Neural cell (in vitro differentiated cells): Measurements from ENCODE around the gene AKT1. TPM values are rescaled to one million over a fixed set of nuclear protein-coding genes. Genes with fewer than 3 reads are reported as not detected.

Experiments
- H2AFZ ChIP-seq: fragments of 200-600, 300-800 bp; sonication (generic), shearing (Covaris generic); 2 replicates; pipeline ENCODE4 v1.6.0; 2014; ENCODE audit warnings: low read depth, mild to moderate bottlenecking, antibody characterized with exemption, low read length, moderate library complexity
- H3F3A ChIP-seq: fragments of 200-600 bp; shearing (Covaris generic); 2 replicates; pipeline ENCODE4 v1.6.1; 2016; ENCODE audit warnings: mild to moderate bottlenecking, moderate library complexity, mixed read lengths, antibody characterized with exemption, low read length; ENCODE audit not compliant: insufficient read depth, poor library complexity, severe bottlenecking
- H3K27ac ChIP-seq: fragments of 200-600, 300-800 bp; sonication (generic), shearing (Covaris generic); 2 replicates; pipeline ENCODE4 v1.5.1; 2014; ENCODE audit warnings: mild to moderate bottlenecking, low read length, moderate library complexity
- H3K27me3 ChIP-seq: fragments of 300-800, 200-600 bp; sonication (generic), shearing (Covaris generic); 2 replicates; pipeline ENCODE4 v1.6.0; 2014; ENCODE audit warnings: mild to moderate bottlenecking, low read depth, low read length, moderate library complexity; ENCODE audit not compliant: insufficient read depth
- H3K36me3 ChIP-seq: fragments of 300-800, 200-600 bp; sonication (generic), shearing (Covaris generic); 2 replicates; pipeline ENCODE4 v1.5.1; 2014; ENCODE audit warnings: mild to moderate bottlenecking, antibody characterized with exemption, low read length, moderate library complexity; ENCODE audit not compliant: insufficient read depth
- H3K4me2 ChIP-seq: fragments of 300-800, 200-600 bp; sonication (generic), shearing (Covaris generic); 2 replicates; pipeline ENCODE4 v1.6.0; 2014; ENCODE audit warnings: mild to moderate bottlenecking, low read length
- H3K4me3 ChIP-seq: fragments of 300-800, 200-600 bp; sonication (generic), shearing (Covaris generic); 2 replicates; pipeline ENCODE4 v1.5.1; 2014; ENCODE audit warnings: mild to moderate bottlenecking, low read length, moderate library complexity
- H3K79me2 ChIP-seq: fragments of 200-600 bp; shearing (Covaris generic); replicated peaks from 2 replicates; pipeline ENCODE4 v1.6.0; 2014; ENCODE audit warnings: mild to moderate bottlenecking, low read length, moderate library complexity; ENCODE audit not compliant: insufficient read depth
- H3K9ac ChIP-seq: fragments of 300-800, 200-600 bp; sonication (generic), shearing (Covaris generic); 2 replicates; pipeline ENCODE4 v1.6.1; 2016; ENCODE audit warnings: mild to moderate bottlenecking, low read length, mixed read lengths
- H3K9me2 ChIP-seq: fragments of 200-600 bp; shearing (Covaris generic); 2 replicates; pipeline ENCODE4 v1.6.1; 2016; ENCODE audit warnings: mild to moderate bottlenecking, low read length, mixed read lengths; ENCODE audit not compliant: insufficient read depth
- H3K9me3 ChIP-seq: fragments of 200-600, 300-800 bp; sonication (generic), shearing (Covaris generic); 2 replicates; pipeline ENCODE4 v1.6.1; 2016; ENCODE audit warnings: mild to moderate bottlenecking, mixed run types, low read length, moderate library complexity, mixed read lengths
- H4K20me1 ChIP-seq: fragments of 200-600 bp; shearing (Covaris generic); 2 replicates; pipeline ENCODE4 v1.6.1; 2016; ENCODE audit warnings: mild to moderate bottlenecking, mixed run types; ENCODE audit not compliant: insufficient read depth
- EP300 ChIP-seq: fragments of 450-650 bp; conservative IDR thresholded peaks from 2 replicates; pipeline ENCODE4 v1.6.1; 2014; ENCODE audit warnings: antibody characterized with exemption, mild to moderate bottlenecking, moderate library complexity; ENCODE audit not compliant: poor library complexity, severe bottlenecking
- EZH2 ChIP-seq: fragments of 200-600, 300-800 bp; shearing (Covaris generic), sonication (generic); IDR thresholded peaks from 2 replicates; pipeline ENCODE4 v1.6.1; 2014; ENCODE audit warnings: antibody characterized with exemption, low read length, borderline replicate concordance, mild to moderate bottlenecking; ENCODE audit not compliant: insufficient read depth, poor library complexity, severe bottlenecking
- MXI1 ChIP-seq: fragments of 450-650 bp; conservative IDR thresholded peaks from 2 replicates; pipeline ENCODE4 v1.6.1; 2014; ENCODE audit warnings: antibody characterized with exemption, mild to moderate bottlenecking; ENCODE audit not compliant: poor library complexity, severe bottlenecking
- POLR2AphosphoS5 ChIP-seq: IDR thresholded peaks from 2 replicates; pipeline ENCODE4 v1.6.1; 2012
- RAD21 ChIP-seq: fragments of 450-650 bp; conservative IDR thresholded peaks from 2 replicates; pipeline ENCODE4 v1.6.1; 2014; ENCODE audit warnings: antibody characterized with exemption, mild to moderate bottlenecking, moderate library complexity
- REST ChIP-seq: IDR thresholded peaks from 2 replicates; pipeline ENCODE4 v1.6.1; 2012; ENCODE audit warnings: borderline replicate concordance
- SMC3 ChIP-seq: fragments of 450-650 bp; conservative IDR thresholded peaks from 2 replicates; pipeline ENCODE4 v1.6.1; 2014; ENCODE audit warnings: antibody characterized with exemption, mild to moderate bottlenecking, moderate library complexity; ENCODE audit not compliant: poor library complexity
- TAF1 ChIP-seq: IDR thresholded peaks from 2 replicates; pipeline ENCODE4 v1.6.1; 2012; ENCODE audit warnings: low read depth
- polyA plus RNA-seq: library from polyadenylated mRNA; depleted of rRNA; stranded (reverse); fragments of >200 nt; gene quantifications from 2 replicates; pipeline ENCODE4 v1.2.3, GENCODE V29; 2014
- TF ChIP-seq, protein P1 (sequence below): fragments of 450-650 bp; IDR thresholded peaks from 2 replicates; pipeline ENCODE4 v1.5.1; 2014; ENCODE audit warnings: antibody characterized with exemption, mild to moderate bottlenecking, moderate library complexity; ENCODE audit not compliant: poor library complexity, severe bottlenecking

The AKT1 gene
- polyA plus RNA-seq, 1 donor from 2014 or later: 159 TPM

DNA sequence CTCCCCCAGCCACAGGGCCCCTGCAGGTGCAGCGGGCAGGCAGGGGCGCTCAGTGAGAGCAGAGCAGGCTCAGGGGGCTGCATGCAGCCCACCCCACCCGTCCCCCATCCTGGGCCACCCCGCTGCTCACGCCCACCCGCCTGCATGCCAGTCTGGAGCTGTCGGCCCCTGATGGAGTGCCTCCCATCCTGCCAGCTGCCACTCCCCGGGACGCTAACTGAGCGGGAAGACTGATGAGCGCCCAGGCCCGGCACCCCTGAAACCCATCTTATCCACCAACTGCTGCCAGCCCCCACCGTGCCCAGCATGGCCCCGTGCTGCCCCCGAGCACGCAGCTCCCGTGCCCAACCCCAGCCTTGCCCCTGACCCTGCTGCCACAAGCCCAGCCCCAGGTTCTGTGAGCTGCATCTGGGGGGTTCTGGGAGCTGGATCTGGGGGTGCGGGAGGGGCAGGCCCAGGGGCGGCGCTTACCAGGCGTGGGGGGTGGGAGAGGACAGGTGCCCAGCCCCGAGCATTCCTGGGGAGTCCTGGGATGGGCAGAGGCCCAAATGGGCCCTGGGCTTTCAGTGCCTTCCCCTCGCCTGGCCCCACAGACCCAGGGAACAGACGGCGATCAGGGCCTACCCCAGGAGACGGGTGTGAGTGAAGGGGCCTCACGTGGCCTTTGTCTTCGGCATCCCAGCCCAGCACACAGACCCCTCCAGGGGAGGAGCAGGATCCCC is 13.3 kb downstream of the AKT1 start:
- no peaks in the 10 kb centered on the region for H3K9me3 ChIP-seq
- no peak overlapping the region for H3K9ac ChIP-seq
- no peak overlapping the region for H3K4me2 ChIP-seq
- H3K27ac ChIP-seq: no peak overlapping the region
- no peaks in the 10 kb centered on the region for H3K79me2 ChIP-seq
- H4K20me1 ChIP-seq: no peaks in the 10 kb centered on the region
- H3K9me2 ChIP-seq: no peaks in the 10 kb centered on the region
- no peaks in the 10 kb centered on the region for H3F3A ChIP-seq
- H3K4me3 ChIP-seq: no peak overlapping the region
- H3K27me3 ChIP-seq: no peaks in the 10 kb centered on the region
- no peak overlapping the region for H2AFZ ChIP-seq
- no peaks in the 10 kb centered on the region for H3K36me3 ChIP-seq
- no peak for TF ChIP-seq RAD21
- TF ChIP-seq EP300: no peak
- TF ChIP-seq REST: no peak
- no peak for TF ChIP-seq EZH2
- TF ChIP-seq, protein P1, sequence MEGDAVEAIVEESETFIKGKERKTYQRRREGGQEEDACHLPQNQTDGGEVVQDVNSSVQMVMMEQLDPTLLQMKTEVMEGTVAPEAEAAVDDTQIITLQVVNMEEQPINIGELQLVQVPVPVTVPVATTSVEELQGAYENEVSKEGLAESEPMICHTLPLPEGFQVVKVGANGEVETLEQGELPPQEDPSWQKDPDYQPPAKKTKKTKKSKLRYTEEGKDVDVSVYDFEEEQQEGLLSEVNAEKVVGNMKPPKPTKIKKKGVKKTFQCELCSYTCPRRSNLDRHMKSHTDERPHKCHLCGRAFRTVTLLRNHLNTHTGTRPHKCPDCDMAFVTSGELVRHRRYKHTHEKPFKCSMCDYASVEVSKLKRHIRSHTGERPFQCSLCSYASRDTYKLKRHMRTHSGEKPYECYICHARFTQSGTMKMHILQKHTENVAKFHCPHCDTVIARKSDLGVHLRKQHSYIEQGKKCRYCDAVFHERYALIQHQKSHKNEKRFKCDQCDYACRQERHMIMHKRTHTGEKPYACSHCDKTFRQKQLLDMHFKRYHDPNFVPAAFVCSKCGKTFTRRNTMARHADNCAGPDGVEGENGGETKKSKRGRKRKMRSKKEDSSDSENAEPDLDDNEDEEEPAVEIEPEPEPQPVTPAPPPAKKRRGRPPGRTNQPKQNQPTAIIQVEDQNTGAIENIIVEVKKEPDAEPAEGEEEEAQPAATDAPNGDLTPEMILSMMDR: no peak

DNA sequence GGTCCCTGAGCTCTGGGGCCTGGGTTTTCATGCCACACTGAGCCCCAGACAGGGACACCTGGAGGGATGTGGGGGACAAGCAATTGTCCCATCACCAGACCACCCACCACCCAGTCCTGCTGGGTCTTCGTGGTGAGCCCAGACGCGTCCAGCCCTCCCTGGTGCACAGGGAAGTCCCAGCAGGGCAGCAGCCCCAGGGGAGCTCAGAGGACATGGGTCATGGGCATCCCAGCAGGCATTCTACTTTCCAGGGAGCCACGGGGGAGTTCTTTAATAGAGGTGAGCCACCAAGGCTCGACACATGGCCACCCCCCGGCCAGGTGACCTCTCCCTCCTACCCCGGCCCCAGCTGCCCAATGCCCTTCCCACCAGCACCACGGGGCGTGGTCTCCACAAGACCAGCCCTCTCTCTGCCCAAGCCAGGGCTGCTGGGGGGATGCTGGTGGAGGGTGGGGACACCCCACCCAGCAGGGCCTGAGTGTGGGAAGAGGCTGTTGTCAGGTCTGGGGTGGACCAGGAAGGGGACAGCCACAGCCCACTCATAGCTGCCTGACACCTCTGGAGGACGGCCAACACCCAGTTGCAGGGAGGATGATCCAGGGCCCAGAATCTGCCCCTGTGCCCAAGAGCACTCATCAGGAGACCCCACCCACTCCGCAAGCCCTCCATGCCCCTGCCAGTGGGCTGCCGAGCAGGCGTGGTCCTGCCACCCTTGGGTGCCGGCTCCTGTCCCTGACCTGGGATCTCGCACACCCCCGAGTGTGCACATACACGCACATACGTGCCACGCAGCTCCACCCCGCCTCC is 14.1 kb downstream of the AKT1 start:
- H3K4me2 ChIP-seq: no peak overlapping the region
- no peak overlapping the region for H3K4me3 ChIP-seq
- H3K36me3 ChIP-seq: no peaks in the 10 kb centered on the region
- H2AFZ ChIP-seq: no peak overlapping the region
- H3K9me3 ChIP-seq: no peaks in the 10 kb centered on the region
- no peaks in the 10 kb centered on the region for H3K27me3 ChIP-seq
- no peak overlapping the region for H3K9ac ChIP-seq
- TF ChIP-seq EZH2: no peak
- no peak for TF ChIP-seq TAF1
- no peak for TF ChIP-seq MXI1
- TF ChIP-seq POLR2AphosphoS5: no peak
- no peak for TF ChIP-seq EP300
- no peak for TF ChIP-seq REST
- TF ChIP-seq RAD21: no peak
- no peak for TF ChIP-seq SMC3
- TF ChIP-seq, protein P1: no peak
- no peaks in the 10 kb centered on the region for H4K20me1 ChIP-seq
- no peaks in the 10 kb centered on the region for H3K9me2 ChIP-seq
- H3K79me2 ChIP-seq: no peaks in the 10 kb centered on the region
- H3K27ac ChIP-seq: no peak overlapping the region
- no peaks in the 10 kb centered on the region for H3F3A ChIP-seq
